HG03108 (cell line): ENCODE data around the gene OR7A10.

Source experiments
- ATAC-seq: cut with Tn5 transposase; IDR thresholded peaks from one replicate; pipeline ENCODE4 v1.9.1; 2021; ENCODE audit warnings: moderate library complexity; ENCODE audit not compliant: unreplicated experiment

The OR7A10 gene

GRCh38 chr19:14848822-14849221 lies at the start of gene OR7A10:
TSS of gene OR7A10 (minus strand) at chr19:14848922. CDS start at chr19:14841877, 7,045 bp downstream.
- ATAC-seq = no peak

- no peak for ATAC-seq
Measured at GRCh38 chr19:14890643-14891379, 42.1 kb upstream of the OR7A10 start.

- no peak for ATAC-seq
Measured at GRCh38 chr19:14889994-14890642, 41.4 kb upstream of the OR7A10 start.

GRCh38 chr19:14886032-14886431 lies 37.3 kb upstream of the OR7A10 start, which contains the start of gene OR7A17:
TSS of gene OR7A17 (minus strand) at chr19:14886132. CDS start at chr19:14881355, 4,777 bp downstream.
- no peak for ATAC-seq

GRCh38 chr19:14871619-14872230 lies 23.0 kb upstream of the OR7A10 start:
- ATAC-seq = no peak

- no peak for ATAC-seq
Measured at GRCh38 chr19:14868497-14868896, 19.8 kb upstream of the OR7A10 start.

GRCh38 chr19:14843578-14843977 lies 5.1 kb downstream of the OR7A10 start:
- no peak for ATAC-seq

- no peak for ATAC-seq
Measured at GRCh38 chr19:14843169-14843568, 5.6 kb downstream of the OR7A10 start.

GRCh38 chr19:14840206-14840605 lies 8.5 kb downstream of the OR7A10 start:
- ATAC-seq = no peak

- no peak for ATAC-seq
Measured at GRCh38 chr19:14837391-14837790, 11.3 kb downstream of the OR7A10 start.

GRCh38 chr19:14835011-14835410 lies 13.7 kb downstream of the OR7A10 start, which contains the start of the genes OR7A5 and OR7C1:
TSS of gene OR7A5 (minus strand) at chr19:14835185. CDS start at chr19:14828241, 6,944 bp downstream.
TSS of gene OR7C1 (minus strand) at chr19:14835185. CDS start at chr19:14800136, 35,049 bp downstream.
- ATAC-seq = no peak

GRCh38 chr19:14830702-14831101 lies 18.0 kb downstream of the OR7A10 start:
- no peak for ATAC-seq

- no peak for ATAC-seq
Measured at GRCh38 chr19:14826006-14826405, 22.7 kb downstream of the OR7A10 start.

GRCh38 chr19:14821937-14822336 lies 26.8 kb downstream of the OR7A10 start:
- no peak for ATAC-seq

- ATAC-seq = no peak
Measured at GRCh38 chr19:14818588-14818987, 30.1 kb downstream of the OR7A10 start.

GRCh38 chr19:14817052-14817451 lies 31.7 kb downstream of the OR7A10 start:
- no peak for ATAC-seq

GRCh38 chr19:14814982-14815652 lies 33.6 kb downstream of the OR7A10 start:
- ATAC-seq = no peak

- no peak for ATAC-seq
Measured at GRCh38 chr19:14809272-14810057, 39.3 kb downstream of the OR7A10 start.

- no peak for ATAC-seq
Measured at GRCh38 chr19:14804765-14805164, 44.0 kb downstream of the OR7A10 start.

- ATAC-seq = no peak
Measured at GRCh38 chr19:14798760-14799159, 50.0 kb downstream of the OR7A10 start.
